ENCODE results near the gene CYP2R1.
"Not testable (repeated sequence)": the region's sequence is repeated elsewhere in the genome, so short reads cannot be mapped to it uniquely, and the experiment has no call there.

Gene CYP2R1

DNA sequence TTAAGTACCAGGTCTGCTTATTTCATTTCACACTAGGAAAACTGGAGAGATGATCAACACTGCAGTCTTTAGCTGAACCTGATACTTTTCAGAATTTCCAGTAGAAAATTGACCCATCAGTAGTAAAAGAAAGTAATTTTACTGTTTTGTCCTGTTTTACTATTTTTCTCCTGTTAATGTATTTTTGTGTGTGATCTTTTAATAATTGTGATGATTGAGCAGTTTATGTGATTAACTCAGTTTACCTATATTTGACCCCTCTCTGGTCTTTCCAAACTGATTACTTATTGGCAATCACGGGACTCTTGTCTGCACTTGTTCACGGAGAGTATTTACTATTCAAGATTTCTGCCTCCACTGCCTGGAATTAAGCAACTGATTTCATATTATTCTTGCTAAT lies 546 bp upstream of the CYP2R1 start:
- no peak for FAIRE-seq
- DNase-seq (ENCODE audit: insufficient read length, low spot score) = no peak

DNA sequence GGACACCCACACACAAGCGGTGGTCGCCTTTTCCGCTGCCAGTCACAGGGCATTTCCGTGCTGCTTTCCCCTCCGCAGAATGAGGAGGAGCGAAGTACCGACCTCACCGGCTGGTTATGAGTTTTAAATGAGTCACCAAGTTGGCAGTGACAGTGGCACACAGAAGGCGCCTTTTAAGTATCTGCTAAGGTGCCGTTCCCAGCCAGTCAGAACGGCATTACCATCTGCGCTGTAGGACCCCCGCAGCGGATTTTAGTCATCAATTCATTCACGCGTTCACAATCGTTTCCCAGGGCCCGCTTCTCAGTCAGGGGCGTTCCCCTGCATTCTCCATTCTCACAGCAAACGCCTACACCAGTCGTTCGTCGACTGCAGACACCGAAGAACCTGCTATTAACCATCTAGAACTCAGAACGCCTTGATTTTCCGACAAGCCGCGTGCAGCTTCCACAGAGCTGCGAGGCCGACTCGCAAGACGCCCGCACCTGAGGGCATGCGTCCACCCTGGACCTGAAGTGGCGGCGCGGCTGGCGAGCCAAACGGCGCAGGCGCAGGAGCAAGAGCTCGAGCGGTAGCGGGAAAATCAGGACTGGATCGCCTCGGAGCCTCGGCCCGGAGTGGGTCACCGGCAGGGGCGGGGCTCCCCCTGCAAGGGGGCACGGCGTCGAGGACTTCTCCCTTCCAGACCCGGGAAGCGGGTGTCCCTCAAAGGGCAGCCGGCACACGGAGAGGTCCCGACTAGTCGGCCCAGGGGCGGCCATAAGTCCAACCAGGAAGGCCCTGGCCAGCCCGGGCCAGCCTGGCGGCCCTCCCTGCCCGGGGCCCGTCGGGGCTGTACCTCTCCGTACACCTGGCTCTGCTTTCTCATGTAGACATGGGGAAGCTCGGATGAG lies 642 bp downstream of the CYP2R1 start:
- FAIRE-seq = no peak

GRCh38 chr11:14886513-14886912 lies 5.5 kb downstream of the CYP2R1 start:
- DNase-seq (ENCODE audit: insufficient read length, low spot score) (no peak), FAIRE-seq (no peak)

More for the DNA sequence above, 642 bp downstream of the CYP2R1 start:
- no peak for DNase-seq (ENCODE audit: insufficient read length, low spot score)

- DNase-seq (ENCODE audit: insufficient read length, low spot score) = no peak
- FAIRE-seq = no peak
Measured at GRCh38 chr11:14884667-14885273, 7.3 kb downstream of the CYP2R1 start.

DNA sequence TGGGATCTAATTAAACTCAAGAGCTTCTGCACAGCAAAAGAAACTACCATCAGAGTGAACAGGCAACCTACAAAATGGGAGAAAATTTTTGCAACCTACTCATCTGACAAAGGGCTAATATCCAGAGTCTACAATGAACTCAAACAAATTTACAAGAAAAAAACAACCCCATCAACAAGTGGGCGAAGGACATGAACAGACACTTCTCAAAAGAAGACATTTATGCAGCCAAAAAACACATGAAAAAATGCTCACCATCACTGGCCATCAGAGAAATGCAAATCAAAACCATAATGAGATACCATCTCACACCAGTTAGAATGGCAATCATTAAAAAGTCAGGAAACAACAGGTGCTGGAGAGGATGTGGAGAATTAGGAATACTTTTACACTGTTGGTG lies 8.3 kb downstream of the CYP2R1 start:
- not testable (repeated sequence) for DNase-seq (ENCODE audit: insufficient read length, low spot score); FAIRE-seq

DNA sequence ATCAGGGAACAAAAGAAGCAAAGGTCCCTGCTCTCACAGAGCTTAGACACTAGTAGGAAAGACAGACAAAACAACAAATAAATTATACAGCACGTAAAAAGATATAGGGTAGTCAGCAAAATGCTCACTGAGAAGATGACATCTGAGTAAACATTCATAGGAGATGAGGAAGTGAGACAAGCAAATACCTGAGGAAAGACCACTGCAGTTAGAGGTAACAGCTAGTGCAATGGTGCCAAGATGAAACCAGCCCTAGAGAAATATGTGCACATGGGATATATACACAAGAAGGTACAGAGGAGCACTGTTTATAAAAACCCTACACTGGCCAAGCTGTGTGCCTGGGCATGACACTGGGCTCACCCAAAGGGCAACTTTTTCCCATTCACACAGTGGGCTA lies 9.8 kb downstream of the CYP2R1 start:
- DNase-seq (ENCODE audit: insufficient read length, low spot score) (no peak), FAIRE-seq (no peak)

GRCh38 chr11:14881576-14882193 lies 10.3 kb downstream of the CYP2R1 start:
- no peak for FAIRE-seq
- DNase-seq (ENCODE audit: insufficient read length, low spot score) = no peak

DNA sequence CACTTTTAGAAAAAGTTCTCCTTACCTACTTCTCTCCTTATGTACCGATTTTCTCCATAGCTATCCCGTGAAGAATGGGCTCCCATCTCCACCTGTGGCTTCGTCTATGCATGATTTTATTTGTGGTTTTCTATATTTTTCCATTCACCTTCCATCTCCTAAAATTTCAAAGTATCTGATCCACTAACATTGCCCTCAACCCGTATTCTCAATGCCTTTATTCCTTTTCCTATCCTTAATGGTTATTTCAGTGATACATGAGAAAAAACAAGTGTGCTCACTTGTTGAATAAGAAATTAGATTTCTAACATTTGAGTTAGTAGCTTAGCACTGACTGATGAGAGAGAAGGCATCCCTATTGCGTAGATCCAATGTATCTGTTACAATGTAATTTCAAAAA lies 16.9 kb downstream of the CYP2R1 start:
- FAIRE-seq (no peak), DNase-seq (ENCODE audit: insufficient read length, low spot score) (no peak)

GRCh38 chr11:14873632-14874031 lies 18.4 kb downstream of the CYP2R1 start:
- no peak for DNase-seq (ENCODE audit: insufficient read length, low spot score)
- FAIRE-seq = no peak

DNA sequence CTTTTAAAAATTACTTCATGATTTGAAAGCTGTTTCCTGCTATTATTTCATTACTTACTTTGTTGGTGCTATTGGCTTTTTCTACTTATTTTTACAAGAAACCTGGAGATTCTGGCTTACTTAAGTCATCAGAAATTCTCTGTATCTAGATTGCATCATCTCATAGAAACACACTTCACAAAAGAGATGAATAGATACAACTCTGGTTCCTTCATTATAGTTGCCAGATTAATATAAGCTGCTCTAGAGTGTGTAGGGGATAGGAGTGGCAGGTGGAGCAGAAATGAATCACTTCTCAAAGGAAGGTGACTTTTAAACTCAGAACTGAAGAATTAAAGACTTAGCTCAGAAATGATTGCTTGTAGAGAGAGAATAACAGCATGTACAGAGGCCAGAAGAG lies 20.0 kb downstream of the CYP2R1 start:
- FAIRE-seq (no peak), DNase-seq (ENCODE audit: insufficient read length, low spot score) (no peak)

DNA sequence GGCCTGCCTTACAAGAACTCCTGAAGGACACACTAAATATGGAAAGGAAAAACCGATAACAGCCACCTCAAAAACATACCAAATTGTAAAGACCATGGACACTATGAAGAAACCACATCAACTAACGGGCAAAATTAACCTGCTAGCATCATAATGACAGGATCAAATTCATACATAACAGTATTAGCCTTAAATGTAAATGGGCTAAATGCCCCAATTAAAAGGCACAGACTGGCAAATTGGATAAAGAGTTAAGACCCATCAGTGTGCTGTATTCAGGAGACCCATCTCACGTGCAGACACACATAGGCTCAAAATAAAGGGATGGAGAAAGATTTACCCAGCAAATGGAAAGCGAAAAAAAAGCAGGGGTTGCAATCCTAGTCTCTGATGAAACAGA lies 28.3 kb downstream of the CYP2R1 start:
- FAIRE-seq; DNase-seq (ENCODE audit: insufficient read length, low spot score): not testable (repeated sequence)

DNA sequence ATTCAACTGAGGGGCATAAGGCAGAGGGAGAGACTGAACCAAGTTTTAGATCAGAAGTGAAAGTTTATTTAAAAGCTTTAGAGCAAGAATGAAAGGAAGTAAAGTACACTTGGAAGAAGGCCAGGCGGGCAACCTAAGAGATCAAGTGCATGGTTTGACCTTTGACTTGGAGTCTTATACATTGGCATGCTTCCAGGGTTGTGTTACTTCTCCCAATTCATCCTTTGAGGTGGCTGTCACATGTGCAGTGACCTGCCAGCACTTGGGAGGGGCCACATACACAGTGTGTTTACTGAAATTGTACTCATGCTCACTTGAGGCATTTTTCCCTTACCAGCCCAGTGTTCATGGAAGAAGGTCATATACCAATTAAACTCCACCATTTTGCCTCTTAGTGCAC lies 30.4 kb downstream of the CYP2R1 start:
- FAIRE-seq (no peak), DNase-seq (ENCODE audit: insufficient read length, low spot score) (no peak)

GRCh38 chr11:14860511-14860910 lies 31.5 kb downstream of the CYP2R1 start:
- FAIRE-seq (no peak), DNase-seq (ENCODE audit: insufficient read length, low spot score) (no peak)

DNA sequence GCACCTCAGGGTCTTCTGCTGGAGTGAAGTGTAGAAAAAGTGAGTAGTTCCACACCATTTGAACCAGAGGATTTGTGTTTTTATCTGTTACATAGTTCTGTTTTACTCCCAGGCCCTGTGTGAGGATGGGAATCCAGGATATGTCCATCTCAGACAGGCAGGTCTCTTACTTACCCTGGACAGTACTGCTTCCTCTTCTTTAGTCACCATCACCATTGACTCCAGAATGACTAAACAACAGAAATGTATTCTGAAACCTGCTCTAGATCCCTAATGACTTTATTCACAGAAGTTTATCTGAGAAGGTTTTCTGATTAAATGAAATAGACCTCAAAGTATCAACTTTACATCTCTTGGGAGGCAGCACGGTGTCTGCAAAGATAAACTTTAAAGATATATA lies 33.6 kb downstream of the CYP2R1 start:
- FAIRE-seq (no peak), DNase-seq (ENCODE audit: insufficient read length, low spot score) (no peak)

GRCh38 chr11:14857621-14858020 lies 34.4 kb downstream of the CYP2R1 start:
- FAIRE-seq = no peak

GRCh38 chr11:14855890-14856289 lies 36.1 kb downstream of the CYP2R1 start:
- DNase-seq (ENCODE audit: insufficient read length, low spot score) (no peak), FAIRE-seq (no peak)

More at GRCh38 chr11:14857621-14858020, 34.4 kb downstream of the CYP2R1 start:
- DNase-seq (ENCODE audit: insufficient read length, low spot score) = no peak

DNA sequence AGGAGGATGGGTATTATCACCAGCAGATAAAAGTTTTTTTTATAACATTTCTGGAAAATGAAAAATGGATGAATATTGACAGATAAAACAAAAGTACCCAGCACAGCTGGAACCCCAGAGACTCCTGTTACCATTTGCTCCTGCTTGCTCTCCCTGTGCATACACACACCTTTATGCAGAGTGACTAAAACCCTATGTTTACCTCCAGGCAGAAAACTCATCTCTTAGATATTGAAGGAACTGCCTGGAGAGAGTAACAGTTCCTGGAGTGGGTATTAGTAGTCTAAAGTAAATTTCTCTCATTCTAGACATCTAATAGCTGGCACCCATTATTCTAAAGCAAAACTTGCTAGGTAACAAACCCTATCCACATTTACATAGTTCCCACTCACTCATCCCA lies 38.0 kb downstream of the CYP2R1 start:
- FAIRE-seq = no peak
- no peak for DNase-seq (ENCODE audit: insufficient read length, low spot score)

- FAIRE-seq = no peak
- no peak for DNase-seq (ENCODE audit: insufficient read length, low spot score)
Measured at GRCh38 chr11:14852571-14853177, 39.4 kb downstream of the CYP2R1 start.

DNA sequence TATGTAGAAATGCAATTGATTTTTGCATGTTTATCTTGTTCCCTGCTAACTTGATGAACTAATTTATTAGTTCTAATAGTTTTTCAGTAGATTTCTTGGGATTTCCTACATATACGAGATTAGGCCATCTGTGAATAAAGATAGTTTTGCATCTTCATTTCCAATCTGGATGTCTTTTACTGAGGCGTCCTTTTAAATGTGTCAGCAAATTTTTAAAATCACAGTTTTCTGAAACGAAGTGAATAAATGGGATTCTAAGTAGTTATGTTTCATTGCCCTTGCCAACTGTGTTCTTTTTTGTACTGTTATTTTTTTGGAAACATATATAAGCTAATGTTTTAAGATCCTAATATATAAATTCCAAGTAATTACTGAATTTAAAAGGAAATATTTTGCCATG lies 50.0 kb downstream of the CYP2R1 start:
- DNase-seq (ENCODE audit: insufficient read length, low spot score) (no peak), FAIRE-seq (no peak)

GRCh38 chr11:14835496-14836492 lies 56.2 kb downstream of the CYP2R1 start:
- no peak for FAIRE-seq
- DNase-seq (ENCODE audit: insufficient read length, low spot score) = no peak
